Ishikawa (cell line): Measurements from ENCODE around the gene PTAR1.

Source experiments
- CEBPB ChIP-seq: IDR thresholded peaks from 2 replicates; pipeline ENCODE4 v1.6.1; 2012
- CREB1 ChIP-seq: IDR thresholded peaks from 2 replicates; pipeline ENCODE4 v1.6.1; 2012; ENCODE audit warnings: low read depth
- EGR1 ChIP-seq: IDR thresholded peaks from 2 replicates; pipeline ENCODE4 v1.6.1; 2012
- EP300 ChIP-seq: IDR thresholded peaks from 2 replicates; pipeline ENCODE4 v1.6.1; 2012; ENCODE audit warnings: borderline replicate concordance
- FOXM1 ChIP-seq: IDR thresholded peaks from 2 replicates; pipeline ENCODE4 v1.6.1; 2012; ENCODE audit warnings: low read depth, borderline replicate concordance
- MAX ChIP-seq: IDR thresholded peaks from 2 replicates; pipeline ENCODE4 v1.6.1; 2012
- NFIC ChIP-seq: IDR thresholded peaks from 2 replicates; pipeline ENCODE4 v1.6.1; 2012
- RAD21 ChIP-seq: IDR thresholded peaks from 2 replicates; pipeline ENCODE4 v1.6.1; 2012; ENCODE audit warnings: low read depth
- REST ChIP-seq: IDR thresholded peaks from 2 replicates; pipeline ENCODE4 v1.6.1; 2012; ENCODE audit warnings: low read depth, mild to moderate bottlenecking
- TAF1 ChIP-seq: IDR thresholded peaks from 2 replicates; pipeline ENCODE4 v1.6.1; 2012; ENCODE audit warnings: low read depth, mild to moderate bottlenecking
- TCF12 ChIP-seq: IDR thresholded peaks from 2 replicates; pipeline ENCODE4 v1.6.1; 2012; ENCODE audit warnings: low read depth
- TEAD4 ChIP-seq: IDR thresholded peaks from 2 replicates; pipeline ENCODE4 v1.6.1; 2012
- USF1 ChIP-seq: IDR thresholded peaks from 2 replicates; pipeline ENCODE4 v1.6.1; 2012
- YY1 ChIP-seq: IDR thresholded peaks from 2 replicates; pipeline ENCODE4 v1.6.1; 2012; ENCODE audit warnings: low read depth
- ZBTB7A ChIP-seq: IDR thresholded peaks from 2 replicates; pipeline ENCODE4 v1.6.1; 2012; ENCODE audit warnings: low read depth

PTAR1 gene

GRCh38 chr9:69760278-69760610 is 433 bp upstream of the PTAR1 start:
- TF ChIP-seq CEBPB = no peak
- no peak for TF ChIP-seq REST
- TF ChIP-seq YY1 = no peak
- TF ChIP-seq MAX = no peak
- TF ChIP-seq EP300 = no peak
- TF ChIP-seq TAF1 = no peak
- no peak for TF ChIP-seq CREB1
- TF ChIP-seq USF1 = no peak
- TF ChIP-seq TEAD4 = no peak
- no peak for TF ChIP-seq FOXM1
- TF ChIP-seq TCF12 = no peak
- TF ChIP-seq NFIC = no peak

GRCh38 chr9:69759021-69759420 is 790 bp downstream of the PTAR1 start:
- TF ChIP-seq EGR1 = no peak
- TF ChIP-seq RAD21 = no peak
- TF ChIP-seq TEAD4 = no peak
- TF ChIP-seq TAF1 = no peak
- no peak for TF ChIP-seq CEBPB
- TF ChIP-seq MAX = no peak
- TF ChIP-seq ZBTB7A = no peak
- no peak for TF ChIP-seq REST
- TF ChIP-seq CREB1 = no peak
- no peak for TF ChIP-seq FOXM1
- TF ChIP-seq YY1 = no peak
- TF ChIP-seq TCF12 = no peak
- TF ChIP-seq EP300 = no peak
- no peak for TF ChIP-seq NFIC
- TF ChIP-seq USF1 = no peak

GRCh38 chr9:69757996-69758675 is 1.7 kb downstream of the PTAR1 start:
- TF ChIP-seq CEBPB = no peak
- TF ChIP-seq EP300 = no peak
- TF ChIP-seq RAD21 = no peak
- no peak for TF ChIP-seq TCF12
- TF ChIP-seq REST = no peak
- no peak for TF ChIP-seq FOXM1
- TF ChIP-seq MAX = no peak
- no peak for TF ChIP-seq TEAD4
- no peak for TF ChIP-seq CREB1

- TF ChIP-seq MAX = no peak
- TF ChIP-seq REST = no peak
- TF ChIP-seq TAF1 = no peak
- TF ChIP-seq FOXM1 = no peak
- no peak for TF ChIP-seq ZBTB7A
- no peak for TF ChIP-seq EGR1
- no peak for TF ChIP-seq YY1
- no peak for TF ChIP-seq RAD21
- TF ChIP-seq EP300 = no peak
- TF ChIP-seq NFIC = no peak
- TF ChIP-seq USF1 = no peak
- TF ChIP-seq TEAD4 = no peak
- no peak for TF ChIP-seq CEBPB
- no peak for TF ChIP-seq CREB1
Measured at GRCh38 chr9:69755205-69755604, 4.6 kb downstream of the PTAR1 start.
